ENCODE measurements around the gene TM9SF3.

DNA sequence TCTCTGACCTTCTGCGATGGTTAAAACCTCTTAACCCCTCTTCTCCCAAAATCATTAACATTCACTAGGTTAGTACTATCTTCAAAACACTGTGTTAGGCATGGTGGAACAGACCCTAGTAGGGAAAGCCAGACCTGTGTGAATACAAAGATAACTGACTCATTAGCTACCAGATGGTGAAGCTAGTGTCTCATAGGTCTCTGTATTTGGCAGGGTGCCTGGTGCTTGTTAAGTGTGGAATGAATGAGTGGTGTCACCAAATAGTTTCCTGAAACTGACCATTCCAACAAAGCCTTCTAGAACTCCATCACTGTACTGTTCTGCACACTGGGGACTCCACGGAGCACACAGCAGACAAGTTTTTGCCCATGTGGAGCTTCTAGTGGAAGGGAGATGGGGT is 27.7 kb upstream of the TM9SF3 start:
- TF ChIP-seq, protein P1, sequence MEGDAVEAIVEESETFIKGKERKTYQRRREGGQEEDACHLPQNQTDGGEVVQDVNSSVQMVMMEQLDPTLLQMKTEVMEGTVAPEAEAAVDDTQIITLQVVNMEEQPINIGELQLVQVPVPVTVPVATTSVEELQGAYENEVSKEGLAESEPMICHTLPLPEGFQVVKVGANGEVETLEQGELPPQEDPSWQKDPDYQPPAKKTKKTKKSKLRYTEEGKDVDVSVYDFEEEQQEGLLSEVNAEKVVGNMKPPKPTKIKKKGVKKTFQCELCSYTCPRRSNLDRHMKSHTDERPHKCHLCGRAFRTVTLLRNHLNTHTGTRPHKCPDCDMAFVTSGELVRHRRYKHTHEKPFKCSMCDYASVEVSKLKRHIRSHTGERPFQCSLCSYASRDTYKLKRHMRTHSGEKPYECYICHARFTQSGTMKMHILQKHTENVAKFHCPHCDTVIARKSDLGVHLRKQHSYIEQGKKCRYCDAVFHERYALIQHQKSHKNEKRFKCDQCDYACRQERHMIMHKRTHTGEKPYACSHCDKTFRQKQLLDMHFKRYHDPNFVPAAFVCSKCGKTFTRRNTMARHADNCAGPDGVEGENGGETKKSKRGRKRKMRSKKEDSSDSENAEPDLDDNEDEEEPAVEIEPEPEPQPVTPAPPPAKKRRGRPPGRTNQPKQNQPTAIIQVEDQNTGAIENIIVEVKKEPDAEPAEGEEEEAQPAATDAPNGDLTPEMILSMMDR (IDR thresholded peaks at IDR 0.05; ENCODE audit: low read length) = no peak
- TF ChIP-seq EZH2 (optimal IDR thresholded peaks at IDR 0.05; ENCODE audit: low read depth, low read length) = no peak

Measured in MM.1S (cell line).